Measurements from ENCODE around the gene DHX40. TPM values are rescaled to one million over a fixed set of nuclear protein-coding genes. Genes with fewer than 3 reads are reported as not detected.

The DHX40 gene
- total RNA-seq, 1 experiment from 2014 or later, result 38.9 TPM

DNA sequence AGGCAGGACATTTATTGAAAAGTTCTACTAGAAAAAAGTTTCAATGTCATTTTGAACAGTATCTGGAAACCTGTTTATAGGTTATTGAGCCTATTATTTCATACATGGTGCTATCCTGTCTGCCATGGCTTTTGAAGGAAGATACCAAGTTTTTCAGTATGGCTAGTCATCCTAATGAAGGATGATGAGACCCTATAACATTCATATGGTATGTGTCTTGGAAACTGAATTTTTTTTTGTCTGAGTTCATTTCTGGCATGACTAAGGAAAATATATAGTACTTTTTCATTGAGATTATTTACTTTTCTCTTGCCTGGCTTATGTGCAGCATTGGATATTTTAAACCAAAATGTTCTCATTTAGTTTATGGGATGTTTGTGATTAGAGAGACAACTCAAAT is 84.5 kb downstream of the DHX40 start:
- H3K36me3 ChIP-seq (ENCODE audit: low read depth), result peaks cover 83% of the 10 kb centered on the region
- CTCF ChIA-PET, result no interaction called here

DNA sequence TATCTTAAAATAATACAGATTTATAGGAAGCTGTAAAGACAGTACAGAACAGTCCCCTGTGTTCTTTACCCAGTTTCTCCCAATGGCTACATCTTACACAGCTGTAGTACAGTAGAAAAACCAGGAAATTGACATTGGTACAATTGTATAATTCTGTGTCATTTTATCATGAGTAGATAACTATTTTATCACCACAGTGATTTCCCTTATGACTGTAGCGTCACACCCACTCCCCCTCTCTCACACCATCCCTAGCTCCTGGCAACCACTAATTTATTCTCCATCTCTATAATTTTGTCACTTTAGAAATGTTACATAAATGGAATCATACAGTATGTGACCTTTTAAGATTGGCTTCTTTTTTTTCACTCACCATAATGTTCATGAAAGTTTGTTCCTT is 85.2 kb downstream of the DHX40 start:
- Histone ChIP-seq H3K27ac (no peak overlapping the region), H3K36me3 (ENCODE audit: low read depth) (peaks cover 85% of the 10 kb centered on the region), H3K4me2 (no peak overlapping the region), H3K79me2 (ENCODE audit: low read depth) (peaks cover 74% of the 10 kb centered on the region), H3F3A (ENCODE audit: insufficient read depth, low read depth) (peaks cover 52% of the 10 kb centered on the region; the same call in 1 of the 2 replicates), H3K4me3 (no peak overlapping the region), H3K4me1 (replicated peaks; ENCODE audit: insufficient read depth) (no peaks in the 10 kb centered on the region), H3K9me2 (ENCODE audit: insufficient read depth) (no peaks in the 10 kb centered on the region), H3K9me3 (ENCODE audit: insufficient read depth, low read depth) (no peaks in the 10 kb centered on the region), H4K20me1 (ENCODE audit: insufficient read depth) (peaks cover 72% of the 10 kb centered on the region), H3K27me3 (ENCODE audit: insufficient read depth, low read depth) (no peaks in the 10 kb centered on the region), H2AFZ (no peak overlapping the region)
- TF ChIP-seq, protein P1, sequence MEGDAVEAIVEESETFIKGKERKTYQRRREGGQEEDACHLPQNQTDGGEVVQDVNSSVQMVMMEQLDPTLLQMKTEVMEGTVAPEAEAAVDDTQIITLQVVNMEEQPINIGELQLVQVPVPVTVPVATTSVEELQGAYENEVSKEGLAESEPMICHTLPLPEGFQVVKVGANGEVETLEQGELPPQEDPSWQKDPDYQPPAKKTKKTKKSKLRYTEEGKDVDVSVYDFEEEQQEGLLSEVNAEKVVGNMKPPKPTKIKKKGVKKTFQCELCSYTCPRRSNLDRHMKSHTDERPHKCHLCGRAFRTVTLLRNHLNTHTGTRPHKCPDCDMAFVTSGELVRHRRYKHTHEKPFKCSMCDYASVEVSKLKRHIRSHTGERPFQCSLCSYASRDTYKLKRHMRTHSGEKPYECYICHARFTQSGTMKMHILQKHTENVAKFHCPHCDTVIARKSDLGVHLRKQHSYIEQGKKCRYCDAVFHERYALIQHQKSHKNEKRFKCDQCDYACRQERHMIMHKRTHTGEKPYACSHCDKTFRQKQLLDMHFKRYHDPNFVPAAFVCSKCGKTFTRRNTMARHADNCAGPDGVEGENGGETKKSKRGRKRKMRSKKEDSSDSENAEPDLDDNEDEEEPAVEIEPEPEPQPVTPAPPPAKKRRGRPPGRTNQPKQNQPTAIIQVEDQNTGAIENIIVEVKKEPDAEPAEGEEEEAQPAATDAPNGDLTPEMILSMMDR (conservative IDR thresholded peaks at IDR 0.05), result no peak
- TF ChIP-seq EZH2 (IDR thresholded peaks at IDR 0.05; ENCODE audit: low read depth), result no peak
- no TSS peak for BruUV-seq (replicated peaks)
- CTCF ChIA-PET, result no interaction called here
- POLR2A ChIA-PET (ENCODE audit: unreplicated experiment), result no interaction called here
- no peak for DNase-seq
- intact Hi-C loops (cut with micrococcal nuclease; ENCODE audit: unreplicated experiment), result no loop called here

More for the DNA sequence above, 84.5 kb downstream of the DHX40 start:
- H2AFZ ChIP-seq, result no peak overlapping the region
- H3K4me2 ChIP-seq, result no peak overlapping the region
- TF ChIP-seq EZH2 (IDR thresholded peaks at IDR 0.05; ENCODE audit: low read depth), result no peak
- TF ChIP-seq, protein P1 (conservative IDR thresholded peaks at IDR 0.05), result no peak
- H3K79me2 ChIP-seq (ENCODE audit: low read depth), result peaks cover 79% of the 10 kb centered on the region
- POLR2A ChIA-PET (ENCODE audit: unreplicated experiment), result no interaction called here
- intact Hi-C loops (cut with micrococcal nuclease; ENCODE audit: unreplicated experiment), result no loop called here
- no peaks in the 10 kb centered on the region for H3K9me3 ChIP-seq (ENCODE audit: insufficient read depth, low read depth)
- H3K4me3 ChIP-seq, result no peak overlapping the region
- peaks cover 52% of the 10 kb centered on the region; the same call in 1 of the 2 replicates for H3F3A ChIP-seq (ENCODE audit: insufficient read depth, low read depth)
- H3K9me2 ChIP-seq (ENCODE audit: insufficient read depth), result no peaks in the 10 kb centered on the region
- no TSS peak for BruUV-seq (replicated peaks)
- no peaks in the 10 kb centered on the region for H3K27me3 ChIP-seq (ENCODE audit: insufficient read depth, low read depth)
- H4K20me1 ChIP-seq (ENCODE audit: insufficient read depth), result peaks cover 80% of the 10 kb centered on the region
- no peaks in the 10 kb centered on the region for H3K4me1 ChIP-seq (replicated peaks; ENCODE audit: insufficient read depth)
- no peak overlapping the region; the same call in 1 of the 2 replicates for H3K27ac ChIP-seq
- DNase-seq, result no peak

DNA sequence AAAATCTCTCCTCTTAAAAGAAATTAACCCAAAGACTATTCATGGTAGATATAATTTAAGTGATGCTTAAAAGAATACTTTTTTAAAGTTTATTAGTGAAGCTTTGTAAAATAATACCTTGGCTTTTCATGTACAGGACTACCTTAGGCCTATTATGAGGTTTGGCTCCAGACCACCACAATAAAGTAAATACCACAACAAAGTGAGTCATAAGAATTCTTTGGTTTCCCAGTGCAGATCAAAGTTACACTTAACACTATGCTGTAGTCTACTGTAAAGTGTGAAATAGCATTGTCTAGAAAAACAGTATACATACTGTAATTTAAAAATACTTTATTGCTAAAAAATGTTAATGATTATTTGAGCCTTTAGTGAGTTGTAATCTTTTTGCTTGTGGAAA is 85.9 kb downstream of the DHX40 start:
- Histone ChIP-seq H3K4me1 (replicated peaks; ENCODE audit: insufficient read depth) (no peaks in the 10 kb centered on the region), H3K4me2 (no peak overlapping the region), H3K36me3 (ENCODE audit: low read depth) (peaks cover 81% of the 10 kb centered on the region), H3K79me2 (ENCODE audit: low read depth) (peaks cover 67% of the 10 kb centered on the region), H2AFZ (no peak overlapping the region), H3K27ac (no peak overlapping the region), H3K9me3 (ENCODE audit: insufficient read depth, low read depth) (no peaks in the 10 kb centered on the region), H3K27me3 (ENCODE audit: insufficient read depth, low read depth) (no peaks in the 10 kb centered on the region), H3F3A (ENCODE audit: insufficient read depth, low read depth) (peaks cover 52% of the 10 kb centered on the region; the same call in 1 of the 2 replicates), H4K20me1 (ENCODE audit: insufficient read depth) (peaks cover 69% of the 10 kb centered on the region), H3K4me3 (no peak overlapping the region), H3K9me2 (ENCODE audit: insufficient read depth) (no peaks in the 10 kb centered on the region)
- TF ChIP-seq, protein P1 (conservative IDR thresholded peaks at IDR 0.05), result no peak
- no peak for TF ChIP-seq EZH2 (IDR thresholded peaks at IDR 0.05; ENCODE audit: low read depth)
- ChIA-PET CTCF (no interaction called here), POLR2A (ENCODE audit: unreplicated experiment) (no interaction called here)
- BruUV-seq (replicated peaks), result no TSS peak
- intact Hi-C loops (cut with micrococcal nuclease; ENCODE audit: unreplicated experiment), result no loop called here
- DNase-seq, result no peak

Data from PC-9 (cell line).